GM21717 (cell line): ENCODE data around the gene NELL1.

Experiments
- ATAC-seq: cut with Tn5 transposase; IDR thresholded peaks from one replicate; pipeline ENCODE4 v1.9.1; 2021; ENCODE audit warnings: mild to moderate bottlenecking, moderate library complexity; ENCODE audit not compliant: unreplicated experiment

Gene NELL1

DNA sequence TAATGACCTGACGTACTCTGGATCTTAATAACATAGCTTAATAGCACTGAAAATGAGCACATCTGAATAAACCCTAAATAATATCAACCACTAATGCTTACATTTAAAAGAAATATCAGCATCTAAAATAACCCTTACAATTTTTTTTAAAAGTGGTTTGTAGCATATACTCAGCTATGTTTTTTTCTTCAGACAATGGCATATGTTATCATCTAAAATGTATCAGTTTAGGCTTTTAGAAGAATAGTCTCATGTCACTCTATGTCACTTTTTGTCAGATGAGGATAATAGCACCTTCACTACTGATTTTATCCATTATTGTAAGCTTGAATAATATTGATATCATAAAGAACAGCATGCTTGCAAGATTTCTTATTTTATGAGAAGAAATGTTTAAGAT, 868.6 kb downstream of the NELL1 start:
- ATAC-seq: no peak

DNA sequence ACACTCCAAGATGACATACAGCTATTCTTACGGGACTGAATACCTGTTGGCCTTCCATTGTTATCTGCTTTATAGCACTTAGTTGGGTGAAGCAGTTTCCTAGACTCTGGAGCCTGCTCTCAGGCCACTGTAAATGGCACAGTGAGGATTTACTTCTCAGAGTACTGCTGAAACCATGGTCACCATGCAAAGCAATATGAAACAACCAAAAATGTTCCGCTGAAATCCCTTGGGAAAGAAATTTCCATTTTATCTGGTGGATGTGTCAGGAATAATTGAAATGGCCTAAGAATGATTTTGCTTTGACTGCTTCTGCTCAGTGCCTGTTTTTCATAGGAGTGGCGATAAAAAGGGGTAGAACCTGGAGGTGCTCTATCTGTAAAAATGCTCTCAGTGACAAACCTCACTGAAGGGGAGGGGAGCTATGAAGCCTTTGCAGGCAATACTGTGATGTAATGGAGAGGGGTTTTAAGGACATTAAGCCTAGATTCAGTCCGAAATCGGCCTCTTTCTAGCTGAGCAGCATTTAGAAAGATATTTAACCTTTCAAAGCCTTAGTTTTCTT, 871.9 kb downstream of the NELL1 start:
- ATAC-seq: no peak

DNA sequence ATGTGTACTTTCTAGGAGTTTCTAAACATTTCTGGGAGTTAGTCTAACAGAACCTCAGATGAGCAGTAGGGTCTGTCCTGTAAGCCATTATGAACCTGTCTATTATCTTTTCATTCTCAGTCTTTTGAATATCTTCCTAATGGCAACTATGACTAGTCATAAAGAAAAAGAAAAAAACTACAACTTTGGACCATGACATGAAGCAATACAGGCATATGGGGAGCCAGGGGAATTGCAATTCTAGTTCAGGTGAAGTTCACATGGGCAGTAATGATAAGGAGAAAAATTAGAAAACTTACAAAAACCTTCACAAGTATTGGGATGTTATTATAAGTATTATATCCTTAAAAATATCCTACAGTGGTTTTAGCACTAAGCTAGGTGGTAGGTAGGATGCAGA, 874.5 kb downstream of the NELL1 start:
- ATAC-seq: no peak

DNA sequence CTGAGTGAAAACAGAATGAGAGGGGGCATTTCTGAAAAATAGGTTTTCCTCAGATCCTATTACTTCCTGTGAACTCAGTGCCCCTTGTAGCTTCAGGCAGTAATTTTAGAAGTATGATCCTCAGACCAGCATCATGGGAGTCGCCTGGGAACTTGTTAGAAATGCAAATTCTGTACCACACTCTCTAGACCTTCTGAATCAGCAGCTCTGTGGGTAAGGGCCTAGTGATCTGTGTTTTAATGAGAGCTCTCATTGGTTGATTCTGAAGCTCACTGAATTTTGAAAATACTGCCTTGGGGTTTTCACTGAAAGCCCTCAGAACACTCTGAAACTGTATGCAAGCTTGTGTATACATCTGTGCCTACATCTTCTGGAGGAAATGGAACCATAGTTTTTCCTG, 876.3 kb downstream of the NELL1 start:
- ATAC-seq: no peak

DNA sequence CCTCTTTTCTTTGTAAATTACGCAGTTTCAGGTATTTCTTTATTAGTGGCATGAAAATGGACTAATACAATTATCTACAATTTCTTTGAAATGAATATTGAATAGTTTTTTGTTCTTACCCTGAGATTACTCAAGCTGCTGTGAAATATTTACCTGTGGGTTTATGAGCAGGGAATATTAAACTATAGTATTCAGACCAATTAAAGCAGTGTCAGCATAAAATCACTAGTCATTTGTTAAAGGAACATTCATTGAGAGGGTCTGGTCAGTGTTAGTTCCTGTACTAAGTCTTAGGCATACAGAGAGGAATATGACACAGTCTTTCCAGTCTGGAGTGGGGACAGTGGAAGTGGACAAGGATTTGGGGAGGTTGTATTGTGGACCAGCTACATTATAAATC, 877.3 kb downstream of the NELL1 start:
- no peak for ATAC-seq

DNA sequence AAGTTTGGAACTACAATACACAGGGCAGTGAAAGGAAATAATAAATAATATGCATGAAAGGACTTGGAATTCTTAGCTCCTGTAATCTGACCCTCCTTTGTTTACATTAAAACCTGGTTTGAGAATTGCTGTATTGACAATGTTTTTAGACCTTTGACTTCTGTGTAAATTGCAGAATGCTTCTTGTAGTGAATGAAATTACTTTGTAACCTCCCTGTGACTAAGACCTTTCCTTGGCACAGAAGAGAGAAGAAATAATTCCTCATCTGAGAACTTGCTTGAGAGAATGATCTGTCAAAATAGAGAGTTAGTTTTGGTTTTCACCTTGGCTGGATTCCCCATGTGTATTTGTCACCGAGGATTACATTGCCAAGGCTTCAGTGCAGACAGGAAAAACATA, 883.5 kb downstream of the NELL1 start:
- no peak for ATAC-seq

DNA sequence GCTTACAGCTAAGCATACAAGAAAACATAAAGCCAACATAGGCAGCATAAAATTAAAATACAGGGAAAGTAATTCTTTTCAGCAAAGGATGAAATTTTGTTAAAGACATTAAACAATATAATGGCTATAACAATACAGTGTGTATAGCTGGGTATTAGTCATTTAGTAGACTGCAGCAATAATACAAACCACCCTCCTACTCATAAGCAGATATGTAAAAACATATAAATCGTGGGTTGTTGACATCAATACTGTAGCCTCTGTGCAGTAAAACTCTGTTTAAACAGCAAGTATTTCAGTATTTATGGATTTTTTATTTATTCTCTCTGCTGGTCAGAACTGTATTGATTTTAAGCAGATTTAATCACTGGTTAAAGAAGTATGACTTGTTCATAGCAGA, 884.4 kb downstream of the NELL1 start:
- ATAC-seq: no peak

DNA sequence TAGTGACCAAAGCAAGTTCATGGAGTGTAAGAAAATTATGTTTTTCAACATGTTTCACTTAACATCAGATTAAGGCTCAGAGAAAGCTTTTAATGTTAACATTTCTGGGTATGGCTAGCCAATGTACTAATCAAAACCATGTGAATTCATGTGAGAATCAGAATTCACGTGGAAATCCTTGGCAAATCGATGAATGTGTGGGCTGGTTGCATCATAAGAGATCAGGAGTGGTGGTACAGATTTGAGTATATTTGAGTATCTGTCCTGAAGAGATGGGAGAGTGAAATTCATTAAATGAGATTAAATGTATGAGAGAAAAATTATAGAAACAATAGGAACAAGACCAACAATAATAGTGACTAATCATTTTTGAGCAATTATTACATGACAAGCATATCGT, 884.9 kb downstream of the NELL1 start:
- no peak for ATAC-seq

DNA sequence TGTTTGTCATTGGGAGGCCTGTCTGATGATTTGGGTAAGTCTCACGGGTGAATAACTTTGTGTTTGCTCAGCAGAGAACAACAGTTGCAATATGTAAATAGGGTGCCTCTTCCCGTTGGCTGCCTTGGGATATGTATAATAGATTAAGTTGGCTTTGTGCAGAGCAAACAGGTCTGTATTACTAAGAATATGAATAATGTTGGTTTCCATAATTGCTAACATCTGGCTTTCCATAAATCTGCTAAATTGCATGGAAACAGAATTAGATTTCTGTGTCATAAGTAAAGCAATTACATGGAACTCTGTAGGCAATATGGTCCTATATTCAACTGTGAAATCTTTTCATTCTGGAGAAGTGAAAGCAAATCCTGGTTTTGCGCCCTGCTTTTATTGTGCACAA, 887.5 kb downstream of the NELL1 start:
- ATAC-seq: no peak

DNA sequence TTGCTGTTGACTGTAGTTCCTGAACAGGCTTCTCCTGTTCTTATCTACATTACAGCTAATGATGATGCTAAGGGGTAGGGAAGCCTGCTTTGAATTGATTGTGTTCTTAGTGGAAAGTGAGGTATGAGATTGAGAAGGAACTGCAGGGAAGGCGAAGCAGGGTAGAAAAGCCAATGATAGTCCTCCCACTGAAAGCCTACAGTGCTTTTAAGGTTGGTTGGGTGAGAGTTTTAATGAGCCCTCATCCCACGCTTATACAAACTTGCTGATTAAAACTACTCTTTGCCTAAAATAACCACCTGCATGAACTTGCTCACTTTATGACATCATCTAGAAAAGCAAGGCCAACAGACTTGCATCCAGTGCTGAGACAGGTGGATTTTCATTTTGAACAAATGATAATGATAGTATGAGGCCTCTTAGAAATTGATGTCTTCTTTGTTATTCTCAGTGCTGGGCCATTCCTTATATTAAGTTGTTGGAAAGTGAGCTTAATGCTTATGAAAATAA, 891.1 kb downstream of the NELL1 start:
- no peak for ATAC-seq

DNA sequence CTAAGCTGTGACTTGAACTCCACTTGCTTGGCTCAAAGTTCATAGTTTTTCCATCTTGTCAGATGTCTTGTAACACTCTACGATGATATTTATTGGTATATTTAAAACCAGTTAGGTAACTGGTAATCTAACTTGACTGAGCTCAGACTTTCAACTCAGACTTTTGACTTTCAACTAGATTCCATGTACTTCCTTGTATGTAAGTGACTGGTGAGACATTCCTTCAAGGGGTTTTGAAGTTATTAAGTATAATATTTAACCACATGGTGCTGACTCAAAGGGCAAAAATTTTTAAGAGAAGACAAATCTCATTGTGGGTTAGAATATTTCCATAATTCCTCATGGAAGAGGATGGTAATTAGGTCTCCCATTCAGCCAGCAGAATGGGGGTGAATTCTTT, 892.2 kb downstream of the NELL1 start:
- ATAC-seq: no peak

DNA sequence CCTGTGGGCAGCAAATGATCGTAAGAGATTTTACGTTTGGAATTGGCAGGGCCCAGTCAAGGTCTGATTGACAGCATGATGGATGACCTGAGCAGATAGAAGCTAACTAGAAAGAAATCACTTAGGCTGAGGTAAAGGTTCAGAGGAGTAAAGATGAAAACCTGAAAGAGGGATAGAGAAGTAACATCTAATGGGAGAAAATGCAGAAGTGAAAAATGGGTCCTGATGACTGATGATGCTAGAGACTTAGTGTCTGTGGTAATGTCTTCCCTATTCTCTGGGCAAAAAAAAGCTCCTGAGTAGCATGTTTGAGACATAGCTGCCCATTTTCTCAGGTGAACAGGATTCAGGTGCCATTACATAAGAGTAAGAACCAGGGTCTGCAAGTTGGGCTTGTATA, 894.7 kb downstream of the NELL1 start:
- no peak for ATAC-seq

DNA sequence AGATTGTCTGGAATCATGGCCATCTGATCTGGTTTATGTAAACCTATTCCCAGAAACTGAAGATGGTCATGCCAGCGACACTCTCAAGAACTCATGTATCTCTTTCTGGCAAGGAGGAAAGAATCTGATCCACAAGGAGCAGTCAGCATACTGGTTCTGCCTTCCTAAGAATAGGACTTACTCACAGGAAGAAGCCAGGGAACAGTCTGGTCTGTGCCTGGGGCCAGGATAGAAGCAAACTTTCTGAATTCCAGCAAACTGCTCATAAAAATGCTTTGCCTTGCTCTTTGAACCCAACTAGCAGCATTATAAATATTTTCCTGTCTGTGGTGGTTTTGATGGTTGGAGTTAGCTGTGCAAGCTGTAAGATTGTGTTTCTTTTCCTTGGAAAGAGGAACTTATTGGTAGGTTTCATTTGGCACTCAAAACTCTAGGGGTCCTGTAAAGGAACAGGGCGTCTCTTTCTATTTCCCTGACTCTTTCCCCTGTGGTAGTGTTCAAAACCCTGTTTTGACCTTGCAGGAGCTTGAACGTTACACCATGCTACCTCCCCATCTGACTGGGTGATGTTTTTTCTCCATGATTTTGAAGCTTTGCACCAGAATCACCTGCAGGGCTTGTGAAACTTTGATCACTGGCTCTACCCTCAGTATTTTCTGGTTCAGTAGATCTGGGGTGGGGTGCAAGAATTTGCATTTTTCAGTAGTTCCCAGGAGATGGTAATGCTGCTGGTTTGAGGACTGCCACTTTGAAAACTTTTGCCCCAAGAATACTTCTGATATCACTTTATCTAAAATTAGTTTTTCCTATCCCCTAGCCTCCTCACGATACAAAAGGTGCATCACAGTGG, 895.7 kb downstream of the NELL1 start:
- no peak for ATAC-seq

DNA sequence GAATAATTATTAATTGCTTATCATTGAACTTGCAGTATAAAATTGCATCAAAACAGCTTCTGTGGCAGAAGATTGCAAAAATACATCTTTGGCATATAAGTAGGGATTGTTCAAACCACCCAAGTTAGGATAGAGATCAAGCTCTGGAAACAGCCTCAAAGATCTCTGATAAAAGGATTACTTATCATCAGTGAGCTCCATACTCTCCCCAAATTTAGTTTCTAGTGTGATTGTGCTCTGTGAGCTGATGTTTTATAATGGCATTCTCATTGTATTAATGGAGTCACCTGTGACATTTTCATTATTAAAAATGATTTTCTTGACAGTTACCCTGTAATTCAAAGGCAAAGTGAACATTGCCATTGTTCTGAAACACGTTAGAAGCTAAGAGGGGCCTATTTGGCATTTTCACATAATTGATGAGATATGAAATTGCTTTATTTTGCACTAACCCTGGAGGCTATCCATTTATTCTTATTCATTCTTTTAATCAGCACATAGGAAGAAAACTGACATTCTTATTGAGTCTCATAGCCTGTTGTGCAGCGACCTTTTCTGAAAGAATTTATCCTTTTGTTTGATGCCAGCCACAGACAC, 897.2 kb downstream of the NELL1 start:
- ATAC-seq: no peak

DNA sequence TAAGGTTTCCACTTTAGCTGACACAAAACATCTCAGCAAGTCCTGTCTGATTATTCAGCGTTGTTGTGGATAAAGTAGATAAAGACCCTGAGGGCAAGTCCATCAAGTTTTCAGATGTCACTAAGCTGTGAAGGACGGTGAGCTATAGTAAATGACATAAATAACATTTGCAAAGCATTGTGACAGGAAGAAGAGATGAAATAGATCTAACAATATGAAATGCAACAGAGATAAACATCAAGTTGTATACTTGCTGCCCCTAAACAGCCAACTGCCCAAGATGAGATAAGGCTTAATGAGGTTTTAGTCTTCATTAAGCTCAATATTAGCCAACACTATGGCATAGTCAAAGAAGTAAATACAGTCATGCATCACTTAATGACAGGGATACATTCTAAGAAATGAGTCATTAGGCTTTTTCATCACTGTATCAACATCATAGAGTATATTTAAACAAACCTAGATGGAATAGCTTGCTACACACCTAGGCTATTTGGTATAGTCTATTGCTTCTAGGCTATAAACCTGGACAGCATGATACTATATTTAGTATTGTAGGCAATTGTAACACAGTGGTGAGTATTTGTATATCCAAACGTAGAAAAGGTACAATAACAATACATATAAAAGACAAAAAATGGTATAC, 898.4 kb downstream of the NELL1 start:
- ATAC-seq: no peak

DNA sequence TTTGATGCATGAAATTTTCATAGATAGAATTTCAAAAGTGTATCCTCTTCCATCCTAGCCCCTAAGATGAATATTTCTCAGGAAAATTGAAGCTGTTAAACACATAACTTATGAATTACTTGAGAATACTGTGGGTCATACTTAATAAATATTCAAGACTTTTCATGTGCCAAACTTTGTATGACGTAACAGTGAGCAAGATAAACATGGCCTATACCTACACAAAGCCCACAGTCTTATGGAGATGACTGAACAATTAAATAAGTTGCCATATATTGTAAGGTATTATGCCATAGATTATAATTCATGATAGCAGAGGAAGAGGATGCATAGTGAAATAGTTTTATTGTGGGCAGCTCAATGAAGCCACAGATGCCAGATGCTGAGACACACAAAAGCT, 902.8 kb downstream of the NELL1 start:
- ATAC-seq: no peak

DNA sequence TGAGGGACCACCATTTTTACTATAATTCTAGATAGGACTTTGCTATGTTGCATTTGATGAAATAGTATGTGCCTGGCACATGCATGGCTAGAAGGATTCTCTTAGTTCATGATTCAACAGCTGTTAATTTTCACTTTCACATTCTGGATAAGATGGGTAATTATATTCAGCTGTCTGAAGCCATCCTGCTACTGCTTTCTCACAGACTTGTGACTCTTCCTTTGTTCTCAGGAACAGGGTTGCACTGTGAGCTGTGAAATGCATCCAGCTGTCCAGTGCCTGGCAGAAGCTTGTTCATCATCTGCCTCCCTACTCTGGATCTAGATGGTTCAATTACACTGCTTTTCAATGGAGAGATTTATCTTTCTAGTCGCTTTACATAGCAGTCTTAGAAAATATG, 913.4 kb downstream of the NELL1 start:
- no peak for ATAC-seq

DNA sequence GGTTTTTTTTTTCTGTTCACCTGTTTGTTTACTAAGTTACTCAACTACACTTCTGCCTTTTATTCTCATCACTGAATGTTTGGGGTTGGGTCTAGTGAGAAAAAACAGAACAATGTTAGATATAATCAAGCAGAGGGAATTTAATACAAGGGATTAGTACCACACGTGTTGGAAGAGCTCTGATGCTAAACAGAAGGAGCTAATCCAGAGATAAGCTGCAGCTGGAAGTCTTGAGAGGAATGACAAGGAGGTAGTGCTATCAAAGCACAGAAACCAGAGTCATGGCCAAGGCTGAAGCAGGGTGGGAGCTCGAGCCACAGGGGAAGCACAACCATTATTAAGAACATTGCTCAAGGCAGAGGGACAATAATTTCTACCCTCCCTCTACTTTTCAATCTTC, 919.4 kb downstream of the NELL1 start:
- ATAC-seq: no peak

DNA sequence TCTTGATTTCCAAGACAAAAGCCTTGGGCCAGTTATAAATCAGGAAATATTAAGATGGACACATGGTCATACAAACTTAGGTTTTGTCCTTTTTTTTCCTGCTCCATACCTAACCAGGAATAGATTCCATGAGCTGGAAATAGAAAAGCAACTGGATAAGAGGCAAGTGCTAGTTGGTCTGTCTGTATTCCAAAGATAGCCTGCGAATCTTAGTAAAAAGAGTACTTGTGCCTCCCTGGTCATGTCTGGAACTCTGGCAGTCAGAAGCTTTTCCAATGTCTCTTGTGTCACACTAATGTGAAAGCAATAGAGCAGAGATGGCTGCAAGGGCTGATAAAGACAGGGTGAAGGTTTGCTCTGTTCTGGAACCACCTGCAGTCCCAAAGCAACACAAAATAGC, 933.3 kb downstream of the NELL1 start:
- ATAC-seq: no peak

DNA sequence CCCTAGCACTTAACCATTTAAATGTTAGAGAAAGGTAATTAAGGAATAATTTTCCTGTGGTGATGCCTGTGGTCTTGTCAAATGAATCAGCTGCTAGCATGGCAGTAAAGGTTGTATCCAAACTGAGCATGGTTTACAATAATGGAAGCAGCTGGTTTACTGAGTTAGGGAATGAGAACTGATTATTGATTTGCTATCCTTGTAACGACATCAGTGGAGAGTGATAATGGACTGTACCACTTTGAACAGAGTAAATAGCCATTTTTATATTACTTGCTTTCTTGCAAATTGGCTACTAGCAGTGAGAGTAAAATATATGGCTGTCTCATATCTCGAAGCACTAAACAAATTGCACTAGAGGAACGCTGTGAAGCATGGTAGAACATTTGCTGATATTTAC, 934.5 kb downstream of the NELL1 start:
- no peak for ATAC-seq

DNA sequence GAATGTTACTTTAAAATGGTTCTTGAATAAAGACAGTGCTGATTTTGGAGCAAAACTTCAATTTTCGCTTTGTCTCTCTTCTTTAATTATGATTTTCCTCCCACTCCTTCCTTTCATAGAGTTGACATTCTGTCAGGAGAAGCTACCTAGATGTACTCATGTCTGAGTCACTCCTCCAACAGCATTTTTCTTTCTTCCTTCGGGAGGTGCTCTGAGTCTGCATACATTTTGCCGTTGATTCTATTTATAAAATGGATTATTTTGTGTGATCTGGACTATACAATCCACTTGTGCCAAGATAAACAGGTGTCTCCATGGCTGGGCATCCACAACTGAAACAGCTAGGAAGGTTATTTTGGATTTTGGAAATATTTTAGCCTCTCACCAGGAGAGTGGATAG, 935.2 kb downstream of the NELL1 start:
- no peak for ATAC-seq

DNA sequence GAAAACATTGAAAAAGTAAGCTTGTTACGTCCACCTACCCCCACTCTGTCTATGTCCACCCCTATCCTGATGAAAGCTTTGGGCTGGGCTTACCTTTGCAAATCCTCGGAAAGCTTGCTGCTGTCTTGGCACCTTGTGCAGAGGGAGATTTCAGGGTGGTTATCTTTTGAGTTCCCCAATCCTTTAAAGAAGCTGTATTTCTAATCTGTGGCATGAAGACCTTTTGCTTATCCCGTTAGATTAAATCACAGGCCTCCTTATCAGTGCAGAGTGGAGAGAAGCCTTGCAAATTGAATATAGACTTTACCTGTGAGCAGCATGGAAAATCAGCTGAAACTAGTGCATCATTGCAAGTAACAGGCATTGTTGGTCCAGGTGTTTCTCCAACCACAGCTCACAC, 942.9 kb downstream of the NELL1 start:
- no peak for ATAC-seq
